GM19025 (cell line): Measurements from ENCODE around the gene SMIM27.
"Not testable (repeated sequence)": the region's sequence is repeated elsewhere in the genome, so short reads cannot be mapped to it uniquely, and the experiment has no call there.

ENCODE experiments used
- ATAC-seq: cut with Tn5 transposase; IDR thresholded peaks from one replicate; pipeline ENCODE4 v1.9.1; 2021; ENCODE audit warnings: mild to moderate bottlenecking, low read depth, moderate library complexity; ENCODE audit not compliant: unreplicated experiment

SMIM27 gene

DNA sequence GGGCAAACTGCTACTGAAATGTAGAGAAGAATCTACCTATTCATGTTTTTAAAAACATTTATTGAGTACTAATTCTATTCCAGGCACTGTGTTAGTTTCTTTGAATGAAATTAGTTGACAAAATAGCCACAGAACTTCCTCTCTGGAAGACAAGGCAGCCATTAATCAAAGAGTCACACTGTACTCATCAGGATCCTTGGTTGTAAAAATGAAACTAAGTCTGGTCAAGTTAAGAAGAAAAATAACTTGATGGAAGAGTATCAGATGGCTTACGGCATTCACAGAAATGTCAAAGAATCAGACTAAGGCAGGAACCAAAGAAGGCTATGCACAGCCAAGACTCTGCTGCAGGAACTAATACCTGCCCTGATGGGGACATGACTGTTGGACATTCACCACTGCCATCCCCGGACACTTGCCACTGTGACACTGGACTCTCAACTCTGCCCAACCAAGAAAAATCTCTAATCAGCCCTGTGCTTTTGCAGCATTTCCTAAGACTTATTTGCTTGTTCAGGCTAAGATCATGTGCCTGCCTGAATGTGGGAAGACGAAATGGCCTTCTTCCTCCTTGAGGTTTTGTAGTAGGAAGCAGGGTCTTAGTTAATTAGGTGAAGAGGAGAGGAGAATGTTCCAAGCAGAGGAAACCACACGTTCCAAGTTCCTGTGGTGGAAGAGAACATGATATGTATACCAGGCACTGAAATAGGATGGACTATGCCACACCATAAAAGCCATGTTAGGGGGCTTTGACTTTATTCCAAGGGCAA is 44.2 kb downstream of the SMIM27 start:
- no peak for ATAC-seq

DNA sequence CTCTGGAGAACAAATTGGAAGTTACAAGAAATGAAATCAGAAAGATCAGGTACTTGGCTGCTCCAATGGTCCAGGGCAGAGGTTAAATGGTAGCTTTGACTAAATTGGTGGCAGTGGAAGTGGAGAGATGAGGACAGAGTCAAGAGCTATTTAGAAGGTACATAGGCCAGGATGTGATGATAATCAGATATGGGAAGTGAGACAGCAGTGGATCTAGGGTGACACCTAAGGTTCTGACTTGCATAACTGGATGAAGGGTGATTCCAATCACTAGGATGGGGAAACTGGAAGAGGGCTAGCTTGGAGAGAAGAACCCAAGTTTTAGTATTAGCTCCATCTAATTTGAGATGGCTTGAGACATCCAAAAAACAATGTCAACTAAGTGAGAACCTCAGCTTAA is 44.8 kb downstream of the SMIM27 start:
- no peak for ATAC-seq

DNA sequence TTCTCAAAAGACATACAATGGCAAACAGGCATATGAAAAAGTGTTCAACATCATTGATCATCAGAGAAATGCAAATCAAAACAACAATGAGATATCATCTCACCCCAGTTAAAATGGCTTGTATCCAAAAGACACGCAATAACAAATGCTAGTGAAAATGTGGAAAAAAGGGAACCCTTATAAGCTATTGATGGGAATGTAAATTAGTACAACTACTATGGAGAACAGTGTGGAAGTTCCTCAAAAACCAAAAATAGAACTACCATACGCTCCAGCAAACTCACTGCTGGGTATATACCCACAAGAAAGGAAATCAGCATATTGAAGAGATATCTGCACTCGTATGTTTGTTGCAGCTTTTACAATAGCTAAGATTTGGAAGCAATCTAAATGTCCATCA is 46.9 kb downstream of the SMIM27 start:
- not testable (repeated sequence) for ATAC-seq
